Right lung (tissue), 5 donors: Measurements from ENCODE around the gene SUSD6. TPM values are rescaled to one million over a fixed set of nuclear protein-coding genes. Genes with fewer than 3 reads are reported as not detected.

Experiments
- DNase-seq, 2 donors: peaks; one replicate each; pipeline ENCODE4 v3.0.0-alpha.2; 2013
- polyA plus RNA-seq, 5 donors: library from polyadenylated mRNA; unstranded; fragments of 120-200 nt; gene quantifications; one replicate each; pipeline versions ENCODE4 v1.2.1 to v1.2.3, GENCODE V29; 2013; ENCODE audit warnings: inconsistent platforms in 1 of 5, low replicate concordance in 1 of 5; ENCODE audit not compliant: insufficient read length in 5 of 5, insufficient read depth in 1 of 5

SUSD6 gene
- polyA plus RNA-seq, 5 donors = 23.6 to 36.9 (median 29.3) TPM

DNA sequence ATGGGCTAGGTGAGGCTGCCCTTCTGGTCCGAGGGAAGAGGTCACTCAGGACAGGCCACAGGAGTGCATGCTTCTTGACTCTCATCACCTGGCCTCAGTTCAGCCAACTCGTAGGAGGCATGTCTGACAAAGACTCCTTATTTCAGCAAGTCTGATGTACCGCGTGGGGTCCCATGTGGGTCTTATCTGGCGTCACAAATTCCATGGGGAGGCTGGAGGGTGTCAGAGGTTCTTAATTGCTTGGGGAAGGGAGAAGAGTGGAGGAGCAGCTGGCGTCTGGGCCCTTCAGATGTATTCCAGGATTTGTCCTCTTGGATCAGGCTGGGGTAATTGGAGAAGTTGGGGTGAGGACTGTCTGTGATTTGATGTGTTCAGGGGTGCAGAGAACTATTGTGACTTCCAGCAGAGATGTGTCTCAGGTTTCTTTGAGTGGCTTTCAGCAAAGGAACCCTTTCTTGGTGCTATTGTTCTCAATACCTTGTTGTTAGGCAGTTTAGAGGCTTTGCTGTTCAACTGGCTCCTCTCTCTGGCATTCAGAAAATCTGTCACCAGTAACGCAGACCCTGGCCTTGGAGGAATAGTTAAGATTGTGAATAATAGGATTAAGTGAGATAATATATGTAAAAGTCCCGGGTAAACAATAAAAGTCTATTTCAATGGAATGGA, 60.1 kb downstream of the SUSD6 start:
- DNase-seq = no peak

GRCh38 chr14:69672356-69672755, 61.0 kb downstream of the SUSD6 start:
- no peak for DNase-seq

- DNase-seq = no peak
Measured at GRCh38 chr14:69673104-69673503, 61.7 kb downstream of the SUSD6 start.

DNA sequence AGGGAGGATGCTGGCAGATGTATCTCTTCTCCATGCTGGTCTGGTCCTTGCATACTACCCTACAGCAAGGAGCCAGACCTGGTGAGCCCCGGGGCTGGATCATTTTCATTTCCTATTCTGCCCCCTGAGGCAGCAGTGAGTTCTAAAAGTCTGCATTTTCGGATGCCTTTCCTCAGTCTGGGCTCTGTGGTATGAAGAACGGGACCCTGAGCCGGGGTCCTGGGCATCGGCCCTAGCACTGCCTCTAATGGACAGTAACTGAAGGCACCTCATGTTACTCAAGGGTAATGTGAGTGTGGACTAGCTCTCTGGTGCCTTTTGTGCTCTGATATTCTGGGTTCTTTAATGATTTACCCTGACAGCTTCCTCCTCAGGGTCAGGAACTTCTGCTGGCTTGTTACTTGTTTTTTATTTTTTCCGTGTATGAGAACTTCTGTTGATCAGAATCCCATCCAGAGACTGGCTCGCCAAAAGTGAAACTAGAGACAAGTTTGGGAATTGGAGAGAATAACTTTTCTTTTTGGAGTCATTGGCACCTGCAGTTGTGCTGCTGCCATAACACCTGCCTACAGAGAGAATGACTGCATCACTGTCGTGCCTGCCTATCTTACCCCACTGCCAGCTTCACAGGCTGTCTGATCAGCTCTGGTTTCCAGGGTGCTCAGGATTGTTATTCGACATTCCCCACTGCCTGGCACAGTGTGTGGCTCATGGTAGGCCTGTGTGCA, 62.3 kb downstream of the SUSD6 start:
- no peak for DNase-seq

GRCh38 chr14:69674546-69675244, 63.3 kb downstream of the SUSD6 start:
- DNase-seq = no peak

DNA sequence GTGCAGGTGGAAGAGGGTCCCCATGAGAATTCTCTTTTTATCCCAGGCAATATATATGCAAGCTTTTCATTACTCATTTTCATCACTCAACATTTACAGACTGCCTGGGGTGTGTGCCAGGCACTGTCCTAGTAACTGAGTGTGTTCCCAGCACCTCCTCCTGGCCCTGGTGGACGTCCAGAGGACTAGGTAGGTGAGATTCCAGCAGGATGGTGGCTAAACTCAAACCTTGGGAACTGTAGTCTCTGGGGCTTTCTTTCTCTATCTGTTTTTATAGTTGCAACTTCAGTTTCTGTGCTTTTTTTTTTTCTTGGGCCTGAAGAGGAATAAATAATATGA, 63.8 kb downstream of the SUSD6 start:
- no peak for DNase-seq

GRCh38 chr14:69675877-69676416, 64.6 kb downstream of the SUSD6 start:
- DNase-seq = no peak

- DNase-seq = no peak
Measured at GRCh38 chr14:69676723-69677122, 65.3 kb downstream of the SUSD6 start.

- no peak for DNase-seq
Measured at GRCh38 chr14:69680297-69680696, 68.9 kb downstream of the SUSD6 start.

DNA sequence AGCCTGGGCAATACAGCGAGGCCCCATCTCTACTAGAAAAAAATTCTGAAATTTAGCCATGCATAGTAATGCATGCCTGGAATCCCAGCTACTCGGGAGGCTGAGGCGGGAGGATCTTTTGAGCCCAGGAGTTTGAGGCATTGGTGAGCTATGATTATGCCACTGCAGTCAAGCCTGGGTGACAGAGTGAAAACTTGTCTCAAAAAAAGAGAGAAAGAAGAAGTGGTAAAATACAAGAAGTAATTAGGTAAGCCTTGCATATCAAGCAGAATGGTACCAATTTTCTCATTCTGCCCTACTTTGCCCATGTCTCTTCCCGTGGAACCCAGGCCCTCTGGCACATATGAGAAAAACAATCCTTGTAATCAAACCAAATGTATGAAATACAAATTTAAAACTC, 70.7 kb downstream of the SUSD6 start:
- no peak for DNase-seq

DNA sequence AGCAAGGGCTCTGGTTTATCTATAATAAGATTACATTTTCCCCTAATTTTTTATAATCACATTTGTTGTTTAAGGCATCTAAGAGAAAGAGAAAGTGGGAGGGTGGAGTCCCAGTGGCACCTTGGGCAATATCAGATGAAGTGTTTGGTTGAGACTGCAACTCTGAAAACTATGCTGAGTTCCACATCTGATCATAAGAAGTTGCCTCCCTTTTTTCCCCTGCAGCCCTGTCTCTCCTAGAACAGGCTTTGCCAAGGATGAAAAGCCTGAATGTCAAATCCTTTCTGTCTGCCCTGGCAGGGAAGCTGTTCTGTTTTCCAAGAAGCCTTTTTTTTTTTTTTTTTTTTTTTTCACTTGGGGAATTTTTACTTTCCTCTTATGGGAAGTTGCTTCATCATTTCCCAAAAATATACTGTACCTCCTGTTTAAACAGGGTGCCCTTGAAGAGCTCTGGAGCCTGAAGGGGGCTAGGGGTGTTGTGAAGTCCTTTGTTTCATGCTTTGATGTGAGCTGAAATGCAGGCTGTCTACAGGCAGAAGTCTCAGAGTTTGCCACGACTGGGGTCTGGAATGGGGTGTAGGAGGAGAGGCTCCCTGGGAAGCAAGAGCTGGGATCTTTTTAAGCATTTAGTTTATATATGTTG, 71.3 kb downstream of the SUSD6 start:
- DNase-seq = no peak

DNA sequence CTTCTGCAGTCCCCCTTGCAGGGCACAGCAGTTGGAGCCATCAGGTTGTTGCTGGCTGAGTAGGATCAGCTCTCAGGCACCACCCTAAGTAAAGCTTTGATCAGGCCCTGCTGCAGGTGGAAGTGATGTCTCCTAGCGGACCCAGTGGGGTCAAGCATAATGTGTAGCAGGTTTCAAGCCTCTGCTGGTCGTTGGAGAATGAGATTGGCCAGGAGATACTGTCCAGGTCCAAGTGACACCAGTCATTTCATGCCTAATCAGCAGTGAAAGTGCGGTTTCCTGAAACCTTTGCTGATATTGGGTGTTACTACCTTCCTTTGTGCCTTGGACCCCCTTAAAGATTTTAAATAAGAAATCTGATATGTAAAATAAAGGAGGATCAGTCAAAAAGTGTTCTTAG, 72.6 kb downstream of the SUSD6 start:
- DNase-seq = no peak

DNA sequence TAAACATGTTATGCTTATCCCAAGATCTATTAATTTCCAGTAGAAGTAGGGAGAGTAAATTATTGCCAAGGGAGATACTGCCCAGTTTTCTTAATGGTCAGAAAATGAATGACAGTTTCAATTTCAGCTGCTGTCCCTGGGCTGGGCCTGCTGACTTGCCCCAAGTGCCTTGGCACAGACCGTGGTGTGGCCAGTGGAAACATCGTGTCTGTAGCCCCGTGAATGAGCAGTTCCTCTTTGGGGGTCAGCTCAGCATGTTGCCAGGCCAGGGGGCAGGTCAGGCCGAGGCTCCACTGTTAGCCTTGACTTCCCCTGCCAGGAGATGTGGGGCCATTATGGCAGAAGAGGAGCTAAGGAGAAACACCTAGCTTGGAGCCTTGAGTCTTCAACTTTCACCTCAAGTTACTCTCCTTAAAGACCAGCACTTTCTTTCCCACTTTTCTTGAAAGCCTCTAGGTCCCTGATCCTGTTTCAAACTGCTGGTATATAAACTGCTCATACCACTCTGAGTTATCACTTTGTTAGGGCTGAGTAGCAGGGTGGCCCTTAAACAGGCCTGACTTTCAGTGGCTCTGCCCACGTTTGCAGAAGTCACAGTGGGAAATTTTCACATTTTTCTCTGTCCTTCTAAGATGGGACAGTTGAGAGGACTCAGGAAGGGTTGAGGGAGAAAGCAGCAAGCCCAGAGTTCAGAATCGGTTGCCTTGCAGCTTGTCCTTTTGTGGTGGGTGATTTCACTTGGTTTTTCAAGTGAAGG, 73.2 kb downstream of the SUSD6 start:
- no peak for DNase-seq

GRCh38 chr14:69685218-69685616, 73.8 kb downstream of the SUSD6 start:
- no peak for DNase-seq

GRCh38 chr14:69685716-69686115, 74.3 kb downstream of the SUSD6 start:
- peak; percentile 45 to 50 for DNase-seq

DNA sequence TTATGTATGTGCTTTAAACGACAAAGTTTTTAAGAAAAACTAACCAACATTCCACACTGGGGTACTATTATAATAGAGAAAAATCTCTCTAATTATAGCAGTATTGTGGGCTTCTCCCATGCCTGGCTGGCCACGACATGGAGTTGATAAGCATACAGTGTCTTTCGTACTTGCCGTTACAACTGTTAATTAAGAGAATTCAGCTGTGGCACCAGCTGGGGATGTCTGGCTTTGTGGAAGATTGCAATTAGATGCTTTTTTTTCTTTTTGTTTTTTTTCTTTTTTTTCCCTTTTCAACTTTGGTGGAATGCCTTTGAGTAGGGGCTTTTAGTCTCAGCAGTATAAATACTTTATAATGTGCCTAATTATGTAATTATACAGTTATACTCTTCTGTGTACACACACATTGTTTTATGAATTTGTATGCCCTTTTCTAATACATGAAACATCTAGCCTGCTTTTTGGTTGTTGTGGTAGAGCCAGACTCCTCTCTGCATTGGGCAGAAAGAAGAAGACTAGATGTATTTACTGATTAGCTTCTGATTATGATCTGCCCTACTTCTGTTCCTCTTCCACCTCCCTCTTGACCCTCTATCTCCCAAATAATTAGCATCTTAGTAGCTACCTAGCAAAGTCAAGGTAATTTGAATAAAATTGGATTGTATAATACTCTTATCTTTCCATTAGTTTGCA, 76.4 kb downstream of the SUSD6 start:
- DNase-seq = no peak

GRCh38 chr14:69688299-69688649, 76.9 kb downstream of the SUSD6 start:
- no peak for DNase-seq

DNA sequence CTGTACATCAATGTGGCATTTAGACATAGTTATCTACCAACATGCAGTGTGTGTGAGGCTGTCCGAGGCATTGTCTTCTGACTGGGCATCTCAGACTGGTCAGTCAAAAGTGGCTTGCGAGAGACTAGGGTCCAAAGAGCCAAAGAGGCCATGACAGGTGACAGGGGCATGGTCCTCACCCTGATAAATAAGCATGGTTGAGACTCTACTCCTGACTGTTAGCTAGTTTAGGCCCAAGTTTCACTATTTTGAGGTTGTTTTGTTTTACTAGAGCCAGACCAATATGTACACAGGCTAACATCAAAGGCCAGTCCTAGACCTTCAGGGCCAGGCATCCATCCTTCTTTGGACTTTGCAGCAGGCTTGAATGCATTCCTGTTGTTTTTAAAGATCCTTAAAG, 78.6 kb downstream of the SUSD6 start:
- DNase-seq = no peak

DNA sequence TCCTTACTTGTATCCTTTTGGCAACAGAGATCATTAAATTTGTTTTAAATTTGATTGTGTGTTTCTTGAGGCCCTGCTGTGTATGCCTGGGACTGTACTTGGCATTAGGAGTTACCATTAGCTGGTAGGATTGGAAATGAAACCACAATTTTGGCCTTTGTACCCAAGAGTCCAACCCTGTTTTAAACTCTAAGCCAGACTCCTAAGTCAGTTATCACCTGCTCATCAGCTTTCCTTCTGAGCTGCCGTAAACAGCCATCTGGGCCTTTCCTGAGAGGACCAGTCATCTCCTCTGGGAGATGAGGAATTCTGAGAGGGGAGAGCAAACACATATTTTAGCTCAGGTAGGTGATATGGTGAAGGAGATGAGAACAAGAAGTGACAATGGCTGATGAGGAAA, 81.2 kb downstream of the SUSD6 start:
- no peak for DNase-seq

DNA sequence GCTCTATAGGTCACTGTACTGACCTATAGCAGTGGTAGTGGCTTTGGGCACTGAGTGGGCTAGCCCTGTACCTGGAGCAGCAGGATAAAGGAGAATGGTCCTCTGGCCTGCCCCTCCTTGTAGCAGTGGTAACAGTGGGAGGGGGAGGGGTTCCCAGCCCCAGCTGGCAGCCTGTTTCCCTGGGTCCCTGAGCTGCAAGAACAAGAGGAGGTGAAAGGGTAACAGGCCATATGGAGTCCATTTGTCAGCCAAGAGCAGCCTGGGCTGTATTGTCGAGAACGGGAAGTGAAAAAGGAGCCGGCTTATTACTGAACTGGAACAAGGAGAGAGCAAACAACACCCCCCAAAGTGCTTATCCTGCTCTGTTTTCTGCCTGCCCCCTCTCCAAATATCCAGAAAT, 81.7 kb downstream of the SUSD6 start:
- no peak for DNase-seq
